HG02763 (cell line): ENCODE data around the gene SOX10.
"Not testable (repeated sequence)": the region's sequence is repeated elsewhere in the genome, so short reads cannot be mapped to it uniquely, and the experiment has no call there.

ENCODE experiments used
- ATAC-seq: cut with Tn5 transposase; IDR thresholded peaks from one replicate; pipeline ENCODE4 v1.9.1; 2021; ENCODE audit warnings: mild to moderate bottlenecking, moderate library complexity; ENCODE audit not compliant: unreplicated experiment

The SOX10 gene

DNA sequence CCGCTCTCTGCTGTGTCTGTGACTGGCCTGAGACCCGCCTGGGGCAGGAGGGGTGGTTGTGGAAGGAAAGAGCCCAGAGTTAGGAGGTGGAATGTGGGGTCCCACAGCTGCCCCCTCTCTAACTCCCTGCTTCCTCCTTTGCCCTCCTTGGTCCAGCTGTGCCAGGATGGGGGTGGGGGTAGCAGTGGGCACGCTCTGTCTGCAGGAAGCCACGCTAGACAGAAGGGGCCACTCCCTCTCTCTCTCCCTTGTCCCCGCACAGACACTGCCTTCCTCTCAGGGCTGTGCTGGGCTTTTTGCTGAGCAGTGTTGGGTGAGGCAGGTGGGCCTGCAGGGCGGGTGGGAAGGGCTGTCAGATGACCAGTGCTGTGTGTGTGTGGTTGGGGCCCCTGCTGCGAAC, 2.0 kb upstream of the SOX10 start:
- no peak for ATAC-seq

DNA sequence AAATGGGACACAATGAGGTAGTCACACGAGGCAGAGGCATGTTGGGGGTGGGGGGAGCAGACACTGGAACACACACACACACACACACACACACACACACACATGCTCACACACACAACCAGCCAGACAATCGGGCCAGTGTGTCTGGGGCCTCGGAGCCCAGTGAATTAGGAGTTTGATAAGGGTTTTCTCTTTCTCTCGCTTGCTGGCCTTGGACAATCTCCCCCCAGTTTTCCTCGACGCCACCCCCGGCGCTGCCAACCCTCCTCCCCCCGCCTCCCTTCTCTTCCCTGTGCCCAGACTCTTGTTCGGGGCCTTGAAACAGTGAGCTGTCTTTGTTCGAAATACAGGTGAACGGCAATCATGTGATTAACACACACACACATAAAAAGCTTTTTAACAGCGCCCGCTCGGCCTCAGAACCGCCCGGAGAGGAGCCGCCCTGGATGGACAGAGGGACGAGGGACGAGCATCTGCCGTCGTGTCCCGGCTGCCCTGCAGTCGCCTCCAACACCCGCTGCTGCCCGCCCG, 1.5 kb upstream of the SOX10 start:
- no peak for ATAC-seq

DNA sequence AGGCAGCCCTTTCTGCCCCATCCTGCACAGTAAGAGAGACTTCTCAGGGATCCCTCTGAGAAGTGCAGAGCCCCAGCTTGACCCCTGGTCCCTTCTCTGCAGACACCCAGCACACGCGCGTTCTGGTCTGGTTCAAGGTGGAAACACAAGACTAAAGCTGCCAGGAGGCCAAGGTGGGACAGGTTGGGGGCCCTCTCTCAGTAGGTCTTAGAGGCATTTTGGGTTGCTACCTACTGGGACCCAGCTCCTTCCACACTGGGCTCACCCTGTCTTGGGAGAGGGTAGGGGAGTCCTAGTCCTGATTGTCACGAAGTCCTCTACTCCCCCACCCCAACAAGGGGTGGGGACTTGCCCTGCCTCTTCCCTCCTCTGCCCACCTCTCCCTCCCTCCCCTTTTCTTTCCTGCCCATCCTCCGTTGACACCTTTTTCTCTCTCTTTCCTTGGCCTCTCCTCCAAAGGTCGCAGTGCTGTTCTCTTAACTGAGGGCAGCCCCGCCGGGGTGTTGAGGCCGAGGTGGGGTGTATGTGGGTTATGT, 763 bp upstream of the SOX10 start:
- ATAC-seq, result no peak

DNA sequence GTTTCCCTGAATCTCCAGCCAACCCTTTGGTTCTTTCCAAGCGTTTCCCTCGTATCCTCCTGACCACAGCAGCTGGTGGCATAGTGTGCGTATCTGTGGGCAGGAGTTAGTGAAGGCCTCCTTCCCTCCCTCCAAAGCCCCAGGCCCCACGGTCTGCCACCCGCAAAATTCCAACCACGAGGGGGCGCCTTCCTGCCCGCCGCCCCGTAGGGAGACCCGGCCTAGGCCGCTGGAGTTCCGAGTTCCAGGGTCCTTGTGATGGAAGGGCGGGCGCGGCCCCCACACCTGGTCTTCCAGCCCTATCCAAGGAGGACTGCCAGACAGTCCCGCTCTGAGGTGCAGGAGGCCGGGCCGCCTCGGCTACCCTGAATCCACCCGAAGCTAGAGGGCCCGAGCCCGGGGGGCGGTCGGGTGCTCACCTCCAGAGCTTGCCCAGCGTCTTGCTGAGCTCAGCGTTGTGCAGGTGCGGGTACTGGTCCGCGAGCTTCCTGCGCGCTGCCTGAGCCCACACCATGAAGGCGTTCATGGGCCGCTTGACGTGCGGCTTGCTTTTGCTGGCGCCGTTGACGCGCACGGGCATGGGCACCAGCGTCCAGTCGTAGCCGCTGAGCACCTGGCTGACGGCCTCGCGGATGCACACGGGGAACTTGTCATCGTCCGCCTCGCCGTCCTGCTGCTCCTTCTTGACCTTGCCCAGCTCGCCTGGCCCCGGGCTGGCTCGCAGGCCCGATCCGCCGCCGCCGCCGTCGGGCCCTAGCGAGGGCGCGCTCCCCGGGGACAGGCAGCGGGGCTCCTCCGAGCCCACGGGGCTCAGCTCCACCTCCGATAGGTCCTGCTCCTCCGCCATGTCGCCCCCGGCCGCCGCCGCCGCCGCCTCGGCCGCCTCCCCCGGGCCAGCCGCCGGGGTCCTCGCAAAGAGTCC, 1.2 kb downstream of the SOX10 start:
- ATAC-seq, result no peak

DNA sequence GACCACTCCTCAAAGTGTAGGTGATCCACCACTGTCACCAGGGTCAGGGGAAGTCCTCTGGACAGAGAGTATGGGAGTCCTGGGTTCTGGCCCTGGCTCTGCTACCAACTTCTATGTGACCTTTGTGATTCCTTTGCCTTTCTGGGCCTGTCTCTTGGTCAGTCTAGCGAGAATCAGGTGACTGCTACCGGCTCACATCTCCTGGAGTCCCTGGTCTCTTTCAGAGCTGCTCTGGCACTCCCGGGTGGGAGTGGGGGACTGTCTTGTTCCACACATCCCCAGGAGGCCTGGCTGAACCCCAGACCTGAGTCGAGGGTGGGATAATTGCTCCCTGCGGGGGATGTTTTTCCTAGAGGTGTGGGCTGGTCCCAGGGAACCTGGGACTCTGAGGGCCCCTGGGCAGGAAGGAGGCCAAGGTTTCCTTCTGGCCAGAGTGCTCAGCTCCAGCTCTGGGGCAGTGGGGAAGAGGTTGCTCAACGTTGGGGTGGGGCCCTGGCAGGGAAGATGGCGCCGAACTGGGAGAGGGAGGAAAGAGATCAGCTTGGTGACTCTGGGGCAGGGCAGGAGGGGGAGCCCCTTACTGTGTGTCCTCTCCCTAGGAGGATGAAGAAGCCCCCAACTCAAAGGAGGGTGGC, 2.1 kb downstream of the SOX10 start:
- ATAC-seq, result no peak

DNA sequence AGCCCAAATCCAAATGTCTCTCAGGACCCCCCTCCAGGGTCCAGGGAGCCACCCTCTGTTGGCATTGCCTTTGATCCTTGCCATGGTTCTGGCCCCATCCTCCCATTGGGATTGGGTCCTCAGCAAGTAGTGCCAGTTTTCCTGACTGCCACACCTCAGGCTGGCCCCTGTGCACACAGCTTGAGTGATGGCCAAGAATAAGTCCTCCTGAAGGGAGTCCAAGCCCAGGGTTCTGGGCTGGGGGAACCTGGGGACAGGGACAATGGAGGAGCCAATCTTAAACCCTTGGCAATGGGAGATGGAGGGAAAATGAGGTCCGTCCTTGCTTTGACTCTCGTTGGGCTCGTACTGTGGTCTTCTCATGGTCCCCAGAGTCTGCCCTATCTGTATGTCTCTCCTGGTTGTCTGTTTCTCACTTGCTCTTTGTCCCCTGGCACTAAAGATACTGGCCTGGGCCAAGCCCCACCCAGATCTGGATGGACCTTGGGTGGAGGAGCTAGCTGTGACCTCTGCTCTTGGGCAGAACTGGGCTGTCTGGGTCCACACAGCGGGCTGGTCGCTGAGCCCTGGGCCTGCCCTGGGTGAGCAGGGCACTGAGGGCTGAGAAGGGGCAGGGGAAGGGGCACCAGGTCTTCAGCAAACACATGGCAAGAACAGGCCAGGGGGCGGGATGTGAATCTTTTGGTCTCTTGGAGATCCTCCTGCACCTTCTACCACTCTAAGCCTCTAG, 2.9 kb downstream of the SOX10 start:
- no peak for ATAC-seq

DNA sequence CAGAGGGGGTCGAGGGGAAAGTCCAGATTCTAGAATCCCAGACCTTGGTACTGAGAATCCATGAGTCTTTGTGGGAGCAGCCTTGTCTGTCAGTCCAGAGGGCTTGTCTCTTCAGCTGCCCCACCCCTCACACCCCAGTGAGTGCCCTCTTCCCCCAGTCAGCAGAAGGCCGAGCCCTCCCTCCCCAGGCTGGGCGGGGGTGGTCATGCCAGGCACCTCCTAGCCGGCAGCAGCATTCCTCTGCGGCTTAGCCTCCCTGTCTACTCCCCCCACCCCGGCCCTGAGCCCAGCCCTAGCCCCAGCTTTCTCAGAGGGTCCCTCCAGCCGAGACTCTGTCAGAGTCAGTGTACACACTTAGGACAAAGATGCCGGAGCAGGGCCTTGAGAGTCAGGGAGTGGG, 4.6 kb downstream of the SOX10 start:
- no peak for ATAC-seq

DNA sequence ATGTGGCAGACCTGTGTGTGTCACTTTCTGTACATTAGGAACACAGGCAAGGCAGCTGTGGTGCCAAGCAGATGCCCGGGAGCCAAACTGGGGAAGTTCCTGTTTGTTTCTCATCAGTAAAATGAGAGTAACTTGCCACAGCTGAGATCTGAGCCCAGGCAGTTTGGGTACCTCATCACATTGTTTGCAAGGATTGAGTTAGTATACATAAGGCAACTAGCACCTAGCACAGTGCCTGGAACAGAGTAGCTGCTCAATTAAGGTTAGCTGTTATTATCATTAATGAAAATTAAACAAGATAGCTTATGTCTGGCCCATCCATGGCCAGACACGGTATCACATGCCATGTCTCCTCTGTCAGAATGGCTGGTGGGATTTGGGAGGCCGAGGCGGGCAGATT, 7.8 kb downstream of the SOX10 start:
- no peak for ATAC-seq

DNA sequence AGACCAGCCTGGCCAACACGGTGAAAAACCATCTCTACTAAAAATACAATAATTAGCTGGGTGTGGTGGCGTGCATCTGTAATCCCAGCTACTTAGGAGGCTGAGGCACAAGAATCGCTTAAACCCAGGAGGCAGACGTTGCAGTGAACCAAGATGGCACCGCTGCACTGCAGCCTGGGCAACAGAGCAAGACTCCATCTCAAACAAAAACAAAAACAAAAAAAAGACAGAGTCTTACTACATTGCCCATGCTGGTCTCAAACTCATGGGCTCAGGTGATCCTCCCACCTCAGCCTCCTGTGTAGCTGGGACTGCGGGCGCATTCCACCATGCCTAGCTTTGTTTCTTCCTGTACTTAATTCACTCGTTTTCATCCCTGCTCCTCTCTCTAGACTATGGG, 8.3 kb downstream of the SOX10 start:
- ATAC-seq, result not testable (repeated sequence)

DNA sequence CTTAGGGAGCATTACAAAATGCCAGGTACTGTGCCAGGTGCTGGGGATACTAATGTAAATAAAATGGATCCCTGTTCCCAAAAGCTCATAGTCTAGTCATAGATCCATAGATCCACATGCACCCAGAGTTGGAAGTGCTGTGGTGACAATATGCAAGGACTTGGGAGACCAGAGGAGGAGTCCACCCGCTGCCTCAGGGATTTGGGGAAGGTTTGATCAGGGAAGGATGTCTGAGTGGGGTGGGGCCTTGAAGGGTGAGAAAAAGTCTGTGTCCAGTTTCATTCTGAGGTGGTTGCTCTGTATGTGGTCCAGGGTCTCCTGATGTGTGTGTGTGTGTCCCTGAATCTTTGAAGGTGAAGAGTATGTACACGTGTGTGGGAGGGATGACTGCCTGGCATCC, 9.2 kb downstream of the SOX10 start:
- no peak for ATAC-seq

DNA sequence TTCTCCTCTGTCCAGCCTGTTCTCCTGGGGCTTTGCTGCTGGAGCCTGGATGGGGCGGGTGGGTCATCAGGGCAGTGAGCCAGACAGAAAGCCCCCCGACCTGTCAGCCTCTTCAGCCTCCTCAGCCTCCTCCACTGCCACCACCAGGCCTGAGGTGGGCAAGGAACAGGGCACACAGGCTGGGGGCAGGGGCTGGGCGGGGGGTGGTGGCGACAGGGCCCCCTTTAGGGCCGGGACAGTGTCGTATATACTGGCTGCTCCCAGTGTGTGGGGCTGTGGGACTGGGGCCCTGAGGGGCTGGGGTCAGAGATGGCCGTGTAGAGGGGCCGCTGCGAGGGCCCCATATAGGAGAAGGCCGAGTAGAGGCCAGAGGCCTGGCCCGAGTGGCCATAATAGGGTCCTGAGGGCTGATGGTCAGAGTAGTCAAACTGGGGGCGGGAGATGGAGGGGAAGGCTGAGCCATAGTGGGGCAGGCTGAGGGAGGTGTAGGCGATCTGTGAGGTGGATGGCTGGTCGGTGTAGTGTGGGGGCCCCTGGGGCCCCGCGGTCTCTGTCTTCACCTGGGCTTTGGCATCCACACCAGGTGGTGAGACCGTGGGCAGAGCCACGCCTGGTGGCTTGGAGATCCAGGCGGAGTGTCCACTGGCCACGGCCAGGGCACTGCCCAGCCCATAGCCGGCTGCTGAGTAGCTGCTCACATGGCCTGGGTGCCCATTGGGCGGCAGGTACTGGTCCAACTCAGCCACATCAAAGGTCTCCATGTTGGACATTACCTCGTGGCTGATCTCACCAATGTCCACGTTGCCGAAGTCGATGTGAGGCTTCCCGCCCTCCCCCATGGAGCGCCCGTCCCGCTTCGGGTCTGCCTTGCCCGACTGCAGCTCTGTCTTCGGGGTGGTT, 10.8 kb downstream of the SOX10 start:
- ATAC-seq, result no peak

DNA sequence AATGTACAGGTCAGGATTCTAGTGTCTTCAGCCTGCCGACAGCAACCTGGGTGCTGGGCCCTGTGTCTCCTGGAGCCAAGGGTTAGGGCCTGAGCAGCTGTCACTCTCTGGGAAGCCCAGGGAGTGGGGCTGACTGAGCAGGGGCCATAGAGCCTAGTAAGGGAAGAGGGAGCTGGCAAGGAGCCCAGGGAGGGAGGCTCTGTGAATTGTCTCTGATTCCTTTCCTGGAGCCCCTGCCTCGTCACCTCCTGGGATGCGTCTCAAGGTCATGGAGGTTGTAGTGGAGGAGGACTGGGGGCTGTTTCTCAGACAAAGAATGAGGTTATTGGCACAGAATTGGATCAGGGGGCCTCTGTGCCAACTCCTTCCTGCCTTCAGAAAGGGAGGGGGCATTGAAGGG, 11.8 kb downstream of the SOX10 start:
- ATAC-seq, result no peak

DNA sequence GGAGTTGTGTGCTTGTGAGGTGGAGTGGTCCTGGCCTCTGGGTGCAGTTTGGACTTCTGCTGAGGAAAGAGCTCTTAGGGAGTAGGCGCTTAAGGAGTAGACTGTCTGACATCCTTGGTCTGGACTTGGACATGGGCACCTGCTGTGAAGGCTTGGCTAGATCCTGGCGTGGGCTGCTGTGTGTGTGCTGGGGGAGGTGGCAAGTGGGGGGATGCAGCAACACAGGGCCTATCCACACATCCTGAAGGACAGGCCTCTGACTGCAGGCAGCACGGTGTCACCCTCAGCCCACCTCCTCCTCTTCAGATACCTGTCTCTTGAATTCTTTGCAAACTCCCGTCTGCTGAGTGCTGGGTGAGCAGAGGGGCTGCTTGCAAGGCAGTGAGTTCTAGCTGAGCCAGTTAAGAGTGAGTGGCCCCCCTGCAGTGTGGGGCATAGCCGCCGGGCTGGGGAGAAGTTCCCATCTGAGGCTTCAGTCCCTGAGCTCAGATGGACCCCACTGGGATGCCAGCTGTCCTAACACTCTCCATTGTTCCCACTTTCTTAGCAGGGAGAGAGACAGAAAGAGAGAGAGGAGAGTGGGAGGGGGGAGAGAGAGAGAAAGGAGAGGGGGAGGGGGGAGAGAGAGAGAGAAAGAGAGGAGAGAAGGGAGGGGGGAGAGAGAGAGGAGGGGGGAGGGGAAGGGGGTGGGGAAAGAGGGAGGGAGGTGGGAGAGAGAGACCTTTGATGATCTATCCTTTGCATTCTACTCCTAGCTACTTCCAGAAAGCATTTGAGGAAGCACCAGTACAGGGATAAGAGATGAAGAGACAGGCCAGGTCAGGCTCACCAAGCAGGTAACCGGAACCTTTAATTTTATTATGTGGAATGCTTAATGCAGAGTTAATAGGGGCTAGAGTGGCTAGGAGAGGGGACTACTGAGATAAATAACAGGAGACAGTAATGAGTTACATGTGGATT, 12.6 kb downstream of the SOX10 start:
- no peak for ATAC-seq

DNA sequence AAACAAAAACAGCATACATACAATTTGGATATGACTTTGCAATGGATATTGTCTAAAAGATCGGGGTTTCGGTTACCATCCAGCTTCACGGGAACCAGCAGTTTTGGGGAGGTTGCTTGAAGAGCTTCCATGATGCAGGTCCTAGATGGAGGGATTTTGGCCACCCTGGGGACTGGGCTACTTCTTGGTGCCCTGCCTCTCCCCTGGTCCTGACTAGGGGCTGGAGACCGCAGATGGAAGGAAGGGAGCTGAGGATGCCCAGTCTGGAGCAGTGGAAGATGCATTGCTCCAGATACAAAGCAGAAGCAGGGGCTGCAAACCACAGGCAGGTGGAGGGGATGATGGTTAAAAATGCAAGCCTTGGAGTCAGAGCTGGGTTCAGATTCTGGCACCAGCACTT, 13.5 kb downstream of the SOX10 start:
- ATAC-seq, result no peak

DNA sequence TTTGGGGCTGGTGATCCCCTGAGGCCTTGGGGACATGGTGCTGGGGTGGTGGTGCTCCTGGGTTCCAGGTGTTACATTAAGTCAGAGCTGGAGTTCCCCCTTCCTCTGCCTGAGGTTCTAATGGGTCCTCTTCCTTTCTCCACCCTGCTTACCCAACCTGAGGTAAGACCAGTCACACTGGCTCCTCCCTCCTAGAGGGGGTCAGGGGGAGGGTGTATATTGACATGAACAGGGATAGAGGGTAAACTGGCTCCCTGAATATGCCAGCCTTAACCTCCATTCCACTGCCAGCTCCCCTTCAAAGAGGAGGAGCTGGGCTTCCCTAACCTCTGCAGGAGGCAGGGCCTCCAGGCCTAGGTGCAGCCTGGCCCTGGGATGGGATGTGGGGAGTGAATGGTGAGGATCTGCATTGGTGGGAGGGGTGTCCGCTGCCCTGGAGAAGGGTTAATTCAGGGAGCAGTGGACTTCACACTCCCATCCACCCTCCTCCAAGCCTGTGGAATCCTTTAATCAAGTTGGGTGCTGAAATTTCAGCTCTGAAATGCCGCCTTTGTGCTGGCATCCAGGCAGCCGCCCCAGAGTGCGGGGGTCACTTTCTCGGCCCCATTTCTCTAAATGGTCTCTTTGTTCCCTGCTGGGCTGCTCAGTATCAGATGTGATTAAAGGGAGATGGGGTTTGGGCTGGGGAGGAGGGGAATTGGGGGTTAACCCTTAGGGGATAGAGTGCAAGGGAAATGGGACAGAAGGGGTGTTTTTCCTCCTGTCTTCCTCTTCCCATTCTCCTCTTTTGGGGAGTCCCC, 15.7 kb downstream of the SOX10 start:
- ATAC-seq, result no peak

DNA sequence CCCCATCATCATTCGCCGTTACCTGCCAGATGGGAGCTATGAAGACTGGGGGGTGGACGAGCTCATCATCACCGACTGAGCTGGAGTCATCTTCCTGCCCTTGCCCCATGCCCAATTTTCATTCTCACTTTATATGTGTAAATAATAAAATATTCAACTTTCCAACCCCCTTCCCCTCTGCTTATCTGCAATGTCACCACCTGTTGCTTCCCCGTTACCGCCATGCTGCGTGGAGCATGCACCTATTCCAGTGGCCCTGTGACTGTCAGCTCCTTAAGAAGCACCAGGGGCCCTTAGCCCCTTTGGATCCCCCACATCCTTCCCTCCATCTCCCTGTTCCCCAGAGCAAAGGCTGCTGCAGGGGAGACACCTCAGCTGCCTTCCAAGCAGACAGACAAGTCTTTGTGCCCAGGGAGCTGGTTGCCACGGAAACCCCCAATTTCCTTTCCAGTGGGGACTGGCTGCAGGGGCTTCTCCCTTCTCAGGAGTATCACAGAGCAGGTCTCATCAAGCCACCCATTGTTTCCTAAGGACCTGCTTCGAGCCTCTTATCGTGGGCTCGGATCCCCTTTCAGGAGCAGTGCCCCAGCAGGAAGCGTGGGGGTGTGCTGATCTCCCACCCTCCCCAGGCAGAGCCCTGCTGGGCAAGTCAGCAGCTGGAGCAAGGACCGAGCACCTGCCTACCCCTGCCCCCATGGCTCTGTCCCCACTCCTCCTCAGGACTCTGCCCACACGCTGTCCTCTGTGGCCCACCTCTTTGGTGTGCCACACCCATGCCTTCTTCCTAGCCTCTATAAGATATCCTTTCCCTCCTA, 16.5 kb downstream of the SOX10 start:
- no peak for ATAC-seq

DNA sequence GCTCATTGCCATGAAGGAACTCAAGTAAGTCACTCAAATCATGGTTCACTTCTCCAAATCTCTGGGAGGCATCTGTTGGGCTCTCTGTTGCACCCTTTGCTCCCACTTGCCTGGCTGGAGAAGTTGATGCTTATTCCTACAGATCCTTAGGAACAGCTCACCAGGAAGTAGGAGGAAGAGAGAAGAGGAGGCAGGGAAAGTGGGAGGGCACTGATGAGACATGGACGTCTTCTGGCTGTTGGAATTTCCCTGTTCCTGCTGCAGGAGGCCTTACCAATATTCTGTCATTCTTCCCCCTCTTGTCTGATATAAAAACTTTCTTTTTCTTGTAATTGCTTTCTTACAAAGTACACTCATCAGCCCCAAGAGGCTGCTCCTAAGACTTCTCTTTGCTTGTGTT, 17.2 kb downstream of the SOX10 start:
- no peak for ATAC-seq
